Stimulated activated CD4-positive, alpha-beta T cell treated with anti-CD3 and anti-CD28 coated beads, Interleukin-1b, Interleukin-23, amount 100 ng/mL, for 24 hours (primary cell): ENCODE results near the gene SPINK14.

Experiments used
- DNase-seq, 4 experiments: peaks; one replicate each; pipeline ENCODE4 v3.0.0-alpha.2; 2020; ENCODE audit warnings: low read depth in 4 of 4, low spot score in 1 of 4

SPINK14 gene

DNA sequence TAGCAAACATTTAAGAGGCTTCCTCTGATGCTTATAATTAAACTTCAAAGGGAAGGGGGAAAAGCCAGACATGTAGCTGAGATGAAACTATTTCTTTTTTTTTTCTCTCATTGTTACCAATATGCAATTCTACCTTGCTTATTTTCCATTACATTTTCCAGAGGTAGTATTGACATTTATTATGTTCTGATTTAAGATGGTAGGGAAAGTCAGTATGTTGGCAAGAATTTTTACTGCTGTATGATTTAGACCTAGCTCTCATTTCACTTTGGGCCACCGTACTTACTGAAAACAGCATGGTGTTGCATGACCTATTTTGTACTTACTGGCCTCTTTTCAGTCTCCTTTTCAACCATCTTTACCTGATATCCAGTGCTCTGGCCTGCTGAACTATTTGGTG, 24.9 kb downstream of the SPINK14 start:
- DNase-seq, result no peak

- no peak for DNase-seq
These were observed 32.8 kb downstream of the SPINK14 start for GRCh38 chr5:148201151-148201550.

DNA sequence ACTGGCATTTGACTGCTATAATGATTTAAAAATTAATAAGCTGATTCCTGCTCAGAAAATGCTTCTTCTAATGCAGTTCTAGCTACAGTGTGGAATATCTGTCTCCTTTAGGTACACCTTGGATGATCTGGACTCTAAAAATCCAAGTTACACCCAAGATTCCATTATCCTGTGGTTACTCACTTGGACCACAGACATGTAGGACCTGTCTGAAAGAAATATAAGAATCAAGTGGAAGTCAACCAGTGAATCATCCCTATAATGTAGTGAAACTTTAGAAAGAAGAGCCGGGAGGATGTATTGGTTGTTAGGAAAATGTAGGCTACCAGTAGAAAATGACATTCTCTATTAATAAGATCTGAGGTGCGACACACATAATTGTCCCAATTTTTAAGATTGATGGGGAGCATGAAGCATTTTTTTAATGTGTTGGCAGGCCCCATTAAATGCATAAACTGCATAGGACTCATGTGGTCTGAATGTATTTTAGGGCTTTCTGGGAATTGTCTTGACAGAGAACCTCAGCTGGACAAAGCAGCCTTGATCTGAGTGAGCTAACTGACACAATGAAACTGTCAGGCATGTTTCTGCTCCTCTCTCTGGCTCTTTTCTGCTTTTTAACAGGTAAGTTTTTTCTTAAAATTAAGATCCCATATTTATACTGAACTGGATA, 34.3 kb downstream of the SPINK14 start, which contains the start of gene SPINK6:
Gene SPINK6, plus strand, starts transcription at position 512 of the 673 bp plus-strand sequence. Its CDS starts 55 bp downstream, at position 567.
- no peak for DNase-seq

DNA sequence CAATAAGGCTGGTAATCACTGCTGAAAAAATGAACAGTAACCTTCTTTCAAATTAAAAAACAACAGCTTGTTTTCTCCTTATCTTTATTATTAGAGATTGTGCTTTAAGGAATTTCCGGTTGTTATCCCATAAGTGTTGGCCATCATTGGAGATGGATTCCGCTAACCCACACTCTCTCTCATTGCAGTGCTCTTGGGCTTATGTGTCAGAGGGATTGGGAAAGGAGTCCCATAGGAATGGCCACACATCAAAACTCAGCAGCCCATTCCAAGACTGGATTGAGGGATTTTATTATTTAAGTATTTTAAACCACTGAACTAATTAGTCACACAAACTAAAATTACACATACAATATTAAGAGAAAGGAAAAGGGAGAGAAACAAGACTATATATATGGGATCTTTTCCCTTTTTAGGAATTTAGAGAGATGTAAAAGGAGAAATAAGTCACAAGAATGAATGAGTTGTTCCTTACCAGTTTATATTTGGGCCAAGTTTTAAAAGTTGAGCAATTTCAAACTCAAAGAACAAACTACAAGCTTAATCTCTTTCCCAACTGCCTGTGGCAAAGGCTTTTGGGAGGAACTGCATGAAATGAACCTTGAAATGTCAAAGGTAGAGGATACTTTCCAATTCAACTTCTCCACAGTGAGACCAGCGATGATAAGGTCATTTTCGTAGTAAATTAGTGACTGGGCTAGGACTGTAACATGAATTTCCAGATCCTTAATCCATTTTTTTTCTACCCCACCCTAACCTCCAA, 36.9 kb downstream of the SPINK14 start:
- DNase-seq, result no peak

GRCh38 chr5:148205865-148206264, 37.5 kb downstream of the SPINK14 start:
- no peak for DNase-seq

GRCh38 chr5:148206620-148207019, 38.3 kb downstream of the SPINK14 start:
- no peak for DNase-seq

- DNase-seq, result no peak
These were observed 39.9 kb downstream of the SPINK14 start for GRCh38 chr5:148208226-148208625.

DNA sequence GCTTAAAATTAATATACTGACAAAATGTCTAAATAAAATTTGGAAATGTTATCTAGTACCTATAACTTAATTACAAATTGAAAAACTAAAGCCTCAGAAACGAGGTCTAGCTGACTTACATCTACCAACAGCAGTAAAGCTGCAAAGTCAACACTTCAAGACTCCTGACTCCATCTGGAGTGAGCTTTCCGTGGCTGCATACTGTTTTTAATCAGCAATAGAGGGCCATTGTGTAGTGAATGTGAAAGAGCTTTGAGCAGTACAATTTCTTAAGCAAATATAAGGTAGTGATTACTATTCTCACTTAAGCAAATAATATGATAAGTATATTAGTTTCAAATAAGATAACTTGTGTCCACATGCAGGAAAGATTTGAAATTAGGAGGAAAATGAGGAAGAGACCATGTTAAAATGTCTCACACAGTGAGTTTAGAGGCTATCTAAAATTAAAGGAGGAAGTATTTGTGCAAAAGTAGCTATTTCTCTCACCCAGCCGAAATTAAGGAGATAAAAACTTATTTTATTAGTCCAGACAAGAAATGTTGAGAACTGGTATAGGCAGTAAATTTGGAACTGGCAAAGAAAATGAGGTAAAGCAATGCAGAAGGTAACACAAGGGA, 40.9 kb downstream of the SPINK14 start:
- DNase-seq, result no peak

DNA sequence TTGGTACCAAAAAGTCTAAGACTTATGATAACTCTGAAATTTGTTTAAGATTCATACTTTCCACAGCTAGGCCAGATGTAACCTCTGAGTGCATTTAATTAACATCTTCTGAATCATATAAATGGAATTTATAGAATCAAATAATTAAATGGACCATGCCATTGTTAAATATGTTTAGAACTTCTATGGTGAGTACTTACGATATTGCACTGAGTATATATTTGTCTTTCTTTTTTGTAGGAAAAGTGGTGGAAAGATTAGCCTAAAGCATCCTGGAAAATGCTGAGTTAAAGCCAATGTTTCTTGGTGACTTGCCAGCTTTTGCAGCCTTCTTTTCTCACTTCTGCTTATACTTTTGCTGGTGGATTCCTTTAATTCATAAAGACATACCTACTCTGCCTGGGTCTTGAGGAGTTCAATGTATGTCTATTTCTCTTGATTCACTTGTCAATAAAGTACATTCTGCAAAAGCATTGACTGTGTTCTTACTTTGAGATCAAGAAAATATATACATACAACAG, 46.4 kb downstream of the SPINK14 start:
- no peak for DNase-seq

- DNase-seq, result no peak
These were observed 53.2 kb downstream of the SPINK14 start for GRCh38 chr5:148221508-148221907.

DNA sequence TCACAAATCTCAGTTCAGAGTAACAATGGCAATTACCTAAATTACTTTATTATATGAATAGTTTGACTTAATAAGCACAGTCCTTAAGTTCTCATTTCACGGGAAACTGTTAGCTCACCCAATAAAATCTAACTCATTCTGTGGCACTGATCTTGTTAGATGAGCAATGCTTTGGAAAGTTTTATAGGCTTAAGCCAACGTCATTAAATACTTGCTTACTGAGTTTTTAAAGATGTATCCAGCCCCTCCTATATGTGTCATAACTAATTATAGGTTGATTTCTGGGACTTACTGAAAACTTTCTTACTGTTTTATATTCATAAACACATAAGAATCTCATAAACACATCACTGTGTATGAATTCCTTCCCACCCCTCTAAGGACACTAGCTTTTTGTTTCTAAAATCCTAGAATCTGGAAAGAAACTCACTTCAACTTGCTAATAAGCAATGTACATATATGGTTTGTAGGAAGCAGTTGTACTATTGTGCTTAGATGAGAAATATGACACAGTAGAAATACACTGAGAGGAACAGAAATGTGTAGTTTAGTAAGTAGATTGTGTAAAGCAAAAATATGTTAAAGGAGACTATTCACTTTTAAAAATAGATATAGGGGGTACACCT, 55.9 kb downstream of the SPINK14 start:
- no peak for DNase-seq
